GM12865 (cell line): ENCODE data around the gene A2ML1.
A peak's percentile ranks its signal among the peaks of the same experiment; 100 is the strongest.

Experiments used
- DNase-seq: peaks from one replicate; pipeline ENCODE4 v3.0.0; 2010; ENCODE audit warnings: low read depth
- H3K4me3 ChIP-seq: 2 replicates; pipeline ENCODE4 v1.5.1; 2011; ENCODE audit warnings: mild to moderate bottlenecking, low read depth, low read length, control low read depth
- TF ChIP-seq, protein P1 (sequence below): IDR thresholded peaks from 2 replicates; pipeline ENCODE4 v1.5.1; 2011; ENCODE audit warnings: low read length, control low read depth, low read depth, inconsistent platforms; ENCODE audit not compliant: insufficient read depth; ENCODE audit errors: missing control alignments

The A2ML1 gene

DNA sequence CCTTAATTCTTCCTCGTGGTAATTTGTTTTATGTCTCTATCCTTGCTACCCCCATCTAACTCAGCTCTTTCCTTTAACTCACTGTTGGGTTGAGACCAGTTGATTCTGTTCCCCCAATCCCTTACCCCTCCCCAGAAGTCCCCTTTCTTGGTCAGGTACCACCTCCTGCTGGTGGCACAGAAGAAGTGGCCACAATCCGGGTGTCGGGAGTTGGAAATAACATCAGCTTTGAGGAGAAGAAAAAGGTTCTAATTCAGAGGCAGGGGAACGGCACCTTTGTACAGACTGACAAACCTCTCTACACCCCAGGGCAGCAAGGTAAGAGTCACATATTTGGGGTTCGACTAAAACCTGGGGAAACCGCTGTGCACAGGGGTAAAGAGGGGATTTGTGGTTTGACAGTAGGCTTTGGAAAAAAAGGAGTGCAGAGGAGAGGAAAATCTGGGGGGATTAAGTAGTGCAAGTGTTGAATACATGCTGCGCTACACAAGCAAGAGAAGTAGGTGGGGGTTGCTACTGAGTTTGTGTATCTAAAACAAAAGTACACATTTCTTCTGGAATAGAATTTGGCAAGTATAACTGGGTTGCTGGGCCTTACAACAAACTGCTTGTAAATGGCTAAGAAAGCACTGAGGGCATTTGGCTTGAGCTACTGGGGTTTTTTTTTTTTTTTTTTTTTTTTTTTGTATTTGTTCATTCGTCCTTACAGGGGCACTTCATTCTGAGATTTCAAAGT, 1.3 kb downstream of the A2ML1 start:
- TF ChIP-seq, protein P1, sequence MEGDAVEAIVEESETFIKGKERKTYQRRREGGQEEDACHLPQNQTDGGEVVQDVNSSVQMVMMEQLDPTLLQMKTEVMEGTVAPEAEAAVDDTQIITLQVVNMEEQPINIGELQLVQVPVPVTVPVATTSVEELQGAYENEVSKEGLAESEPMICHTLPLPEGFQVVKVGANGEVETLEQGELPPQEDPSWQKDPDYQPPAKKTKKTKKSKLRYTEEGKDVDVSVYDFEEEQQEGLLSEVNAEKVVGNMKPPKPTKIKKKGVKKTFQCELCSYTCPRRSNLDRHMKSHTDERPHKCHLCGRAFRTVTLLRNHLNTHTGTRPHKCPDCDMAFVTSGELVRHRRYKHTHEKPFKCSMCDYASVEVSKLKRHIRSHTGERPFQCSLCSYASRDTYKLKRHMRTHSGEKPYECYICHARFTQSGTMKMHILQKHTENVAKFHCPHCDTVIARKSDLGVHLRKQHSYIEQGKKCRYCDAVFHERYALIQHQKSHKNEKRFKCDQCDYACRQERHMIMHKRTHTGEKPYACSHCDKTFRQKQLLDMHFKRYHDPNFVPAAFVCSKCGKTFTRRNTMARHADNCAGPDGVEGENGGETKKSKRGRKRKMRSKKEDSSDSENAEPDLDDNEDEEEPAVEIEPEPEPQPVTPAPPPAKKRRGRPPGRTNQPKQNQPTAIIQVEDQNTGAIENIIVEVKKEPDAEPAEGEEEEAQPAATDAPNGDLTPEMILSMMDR: peak; percentile 20
- peak; percentile 9 for DNase-seq
- no peak overlapping the region for H3K4me3 ChIP-seq

- TF ChIP-seq, protein P1: no peak
- no peak overlapping the region for H3K4me3 ChIP-seq
- no peak for DNase-seq
Observed at GRCh38 chr12:8827551-8828256, 5.3 kb downstream of the A2ML1 start.

DNA sequence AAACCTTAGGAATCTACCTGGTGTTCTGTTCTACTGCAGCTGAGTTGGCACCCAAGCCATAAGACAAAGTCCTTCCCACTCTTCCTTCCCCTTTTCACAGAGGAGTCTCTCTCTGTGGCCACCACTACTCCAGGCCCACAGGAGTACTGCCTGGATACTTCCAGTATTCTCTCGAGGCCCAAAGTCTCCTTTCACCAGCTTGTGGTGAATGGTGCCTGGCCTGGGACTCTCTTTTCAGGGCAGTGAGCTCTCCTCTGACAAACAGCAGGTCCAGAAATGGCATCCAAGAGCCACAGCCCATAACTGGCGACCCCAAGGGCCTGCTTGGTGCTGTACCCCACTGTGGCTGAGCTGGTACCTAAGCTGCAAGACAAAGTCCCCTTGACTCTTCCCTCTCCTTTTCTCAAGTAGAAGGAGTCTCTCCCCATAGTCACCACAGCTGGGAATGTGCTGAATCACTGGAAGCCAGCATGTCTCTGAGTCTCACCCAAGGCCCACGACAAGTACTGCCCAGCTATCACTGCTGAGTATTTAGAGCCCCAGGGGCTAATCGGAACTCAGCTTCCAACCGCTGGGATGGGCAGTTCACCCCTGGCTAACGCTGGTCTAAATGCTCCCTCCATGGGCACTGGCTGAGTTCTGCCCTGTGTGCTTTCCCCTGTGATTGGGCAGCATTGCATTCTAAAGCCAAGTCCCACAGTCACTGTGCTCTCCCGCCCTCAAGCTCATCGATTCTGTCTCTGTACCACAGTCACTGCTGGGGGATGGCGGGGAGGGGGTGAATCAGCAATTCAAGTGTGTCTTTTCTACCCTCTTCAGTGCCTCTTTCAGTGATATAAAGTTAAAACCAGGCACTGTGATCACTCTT, 6.1 kb downstream of the A2ML1 start:
- TF ChIP-seq, protein P1: no peak
- no peak for DNase-seq
- H3K4me3 ChIP-seq: no peak overlapping the region

GRCh38 chr12:8829125-8829518, 6.7 kb downstream of the A2ML1 start:
- no peak overlapping the region for H3K4me3 ChIP-seq
- TF ChIP-seq, protein P1: no peak
- DNase-seq: no peak

DNA sequence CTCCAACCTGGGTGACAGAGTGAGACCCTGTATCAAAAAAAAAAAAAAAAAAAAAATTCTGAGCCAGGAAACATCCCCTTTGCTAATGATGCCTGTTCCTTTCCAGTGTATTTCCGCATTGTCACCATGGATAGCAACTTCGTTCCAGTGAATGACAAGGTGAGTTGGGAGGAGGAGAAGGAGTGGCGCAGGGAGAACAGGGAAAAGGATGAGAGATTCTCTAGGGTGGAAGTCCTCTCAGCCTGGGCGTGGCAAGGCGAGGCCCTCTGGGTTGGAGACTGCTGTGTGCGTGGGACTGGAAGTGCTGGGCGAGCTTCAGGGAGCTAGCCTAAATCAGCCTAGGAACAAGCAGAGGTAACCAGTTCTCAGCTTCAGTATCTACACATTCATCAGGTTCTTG, 7.2 kb downstream of the A2ML1 start:
- DNase-seq: no peak
- H3K4me3 ChIP-seq: no peak overlapping the region
- TF ChIP-seq, protein P1: no peak

- DNase-seq: no peak
- TF ChIP-seq, protein P1: no peak
- H3K4me3 ChIP-seq: no peak overlapping the region
Observed at GRCh38 chr12:8831116-8831515, 8.7 kb downstream of the A2ML1 start.
